ENCODE measurements around the gene ATF4.
"Not testable (repeated sequence)": the region's sequence is repeated elsewhere in the genome, so short reads cannot be mapped to it uniquely, and the experiment has no call there.

The ATF4 gene

GRCh38 chr22:39490135-39490798 lies 30.1 kb upstream of the ATF4 start:
- DNase-seq = peak; percentile 83

DNA sequence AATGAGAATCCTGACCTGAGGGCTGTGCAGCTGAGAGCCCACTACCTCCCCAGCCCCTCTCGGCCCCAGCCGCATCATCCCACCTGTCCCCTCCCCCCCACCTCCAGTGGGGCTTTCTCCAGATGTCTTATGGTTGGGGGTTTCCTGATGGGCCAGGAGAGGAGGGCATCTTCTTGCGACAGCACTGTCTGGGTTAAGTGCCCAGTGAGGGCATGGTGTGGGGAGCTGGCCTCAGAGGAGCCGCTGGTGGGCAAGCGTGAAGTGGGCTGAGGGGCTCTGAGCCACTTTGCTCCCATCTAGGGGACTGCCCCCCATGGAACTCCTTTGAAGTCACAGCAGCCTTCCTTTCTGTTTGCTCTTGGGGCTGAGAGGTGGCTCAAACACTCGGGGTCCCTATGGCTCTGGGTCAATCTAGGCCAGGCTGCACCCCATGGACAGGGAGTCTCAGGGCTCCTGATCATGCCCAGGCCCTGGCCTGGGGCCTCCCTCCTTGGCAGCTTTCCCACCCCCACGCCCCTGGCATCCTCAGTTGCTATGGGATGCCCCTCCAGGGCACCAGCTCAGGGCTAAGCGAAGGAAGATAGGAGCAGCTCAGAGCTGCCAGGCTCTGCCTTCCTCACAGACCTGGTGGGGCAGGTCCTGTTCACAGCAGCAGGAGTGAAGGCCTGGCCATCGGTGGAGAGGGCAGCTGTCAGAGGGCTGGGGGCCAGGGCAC lies 29.2 kb upstream of the ATF4 start:
- no peak for DNase-seq

- no peak for DNase-seq
Observed at GRCh38 chr22:39491696-39492095, 28.7 kb upstream of the ATF4 start.

- no peak for DNase-seq
Observed at GRCh38 chr22:39492186-39492585, 28.2 kb upstream of the ATF4 start.

GRCh38 chr22:39493759-39494158 lies 26.6 kb upstream of the ATF4 start:
- no peak for DNase-seq

GRCh38 chr22:39494471-39495120 lies 25.8 kb upstream of the ATF4 start:
- DNase-seq = no peak

- DNase-seq = peak; percentile 67
Observed at GRCh38 chr22:39496131-39496838, 24.1 kb upstream of the ATF4 start.

DNA sequence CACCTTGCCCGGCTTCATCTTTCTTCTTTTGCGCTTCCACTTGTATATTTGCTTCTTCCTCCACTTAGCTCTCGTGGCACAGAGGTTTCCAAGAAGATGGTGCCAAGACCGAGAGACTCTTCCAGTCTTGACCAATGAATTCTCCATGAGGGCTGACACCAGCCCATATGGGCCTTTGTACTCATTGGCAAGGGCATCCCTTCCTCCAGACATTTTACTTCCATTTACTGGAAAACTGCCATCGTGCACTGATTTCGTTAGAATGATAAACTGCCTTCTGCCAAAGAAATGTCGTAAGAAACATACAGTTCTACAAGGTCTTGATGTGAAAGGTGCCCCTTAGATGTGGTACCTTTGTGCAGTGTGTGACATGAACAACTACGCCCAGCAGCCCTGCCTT lies 22.9 kb upstream of the ATF4 start:
- DNase-seq = no peak

DNA sequence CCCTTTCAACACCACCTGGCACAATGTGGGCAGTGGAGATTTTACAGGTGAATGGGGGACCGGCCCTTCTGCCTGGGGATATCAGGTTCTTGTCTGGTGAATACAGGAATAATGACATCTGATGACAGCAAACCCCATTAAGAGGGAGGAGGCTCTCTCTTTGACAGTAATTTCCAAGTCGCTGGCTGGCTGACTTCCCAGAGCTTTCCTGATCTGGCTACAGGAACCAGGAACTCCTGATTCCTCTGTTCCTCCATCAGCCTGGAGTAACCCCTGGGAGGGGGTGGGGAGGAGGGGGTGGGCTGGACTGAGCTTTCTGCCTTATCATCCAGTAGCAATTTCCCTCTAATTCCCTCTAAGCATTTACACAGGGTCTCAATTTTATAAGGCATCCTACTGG lies 22.0 kb upstream of the ATF4 start:
- DNase-seq = no peak

DNA sequence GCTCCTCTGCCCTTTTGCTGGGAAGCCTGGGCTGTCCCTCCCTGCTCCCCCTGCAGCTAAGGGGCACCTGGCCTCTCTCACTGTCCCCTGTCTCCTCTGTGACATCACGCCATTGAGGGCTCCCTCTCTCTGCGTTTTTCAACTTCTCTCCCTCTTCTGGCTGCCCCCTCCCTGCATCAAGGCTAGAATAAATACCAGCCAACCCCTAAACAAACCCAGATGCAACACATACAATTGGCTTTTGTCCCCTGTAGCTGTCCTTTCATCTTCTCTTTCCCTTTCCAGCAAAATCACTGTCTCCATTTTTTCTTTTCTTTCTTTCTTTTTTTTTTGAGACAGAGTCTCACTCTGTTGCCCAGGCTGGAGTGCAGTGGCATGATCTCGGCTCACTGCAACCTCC lies 21.6 kb upstream of the ATF4 start:
- no peak for DNase-seq

DNA sequence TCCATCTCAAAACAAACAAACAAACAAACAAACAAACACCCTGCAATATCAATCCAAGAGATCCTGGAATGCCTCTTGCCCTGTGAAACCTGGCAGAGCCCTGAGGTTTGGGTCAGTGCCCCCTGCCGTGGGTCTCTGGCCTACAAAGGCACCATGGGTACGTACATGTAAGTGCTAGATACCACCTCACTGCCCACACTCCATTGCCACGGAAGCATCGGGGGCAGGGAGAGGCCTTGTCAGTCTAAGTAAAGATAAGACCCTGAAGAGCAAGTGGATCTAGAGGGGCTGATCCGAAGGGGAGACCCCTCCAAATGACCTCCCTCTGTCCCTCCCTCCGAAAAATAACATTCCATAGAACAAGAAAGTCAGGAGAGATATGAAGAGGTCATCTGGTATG lies 20.3 kb upstream of the ATF4 start:
- DNase-seq = no peak

GRCh38 chr22:39501644-39502108 lies 18.7 kb upstream of the ATF4 start:
- DNase-seq = no peak

DNA sequence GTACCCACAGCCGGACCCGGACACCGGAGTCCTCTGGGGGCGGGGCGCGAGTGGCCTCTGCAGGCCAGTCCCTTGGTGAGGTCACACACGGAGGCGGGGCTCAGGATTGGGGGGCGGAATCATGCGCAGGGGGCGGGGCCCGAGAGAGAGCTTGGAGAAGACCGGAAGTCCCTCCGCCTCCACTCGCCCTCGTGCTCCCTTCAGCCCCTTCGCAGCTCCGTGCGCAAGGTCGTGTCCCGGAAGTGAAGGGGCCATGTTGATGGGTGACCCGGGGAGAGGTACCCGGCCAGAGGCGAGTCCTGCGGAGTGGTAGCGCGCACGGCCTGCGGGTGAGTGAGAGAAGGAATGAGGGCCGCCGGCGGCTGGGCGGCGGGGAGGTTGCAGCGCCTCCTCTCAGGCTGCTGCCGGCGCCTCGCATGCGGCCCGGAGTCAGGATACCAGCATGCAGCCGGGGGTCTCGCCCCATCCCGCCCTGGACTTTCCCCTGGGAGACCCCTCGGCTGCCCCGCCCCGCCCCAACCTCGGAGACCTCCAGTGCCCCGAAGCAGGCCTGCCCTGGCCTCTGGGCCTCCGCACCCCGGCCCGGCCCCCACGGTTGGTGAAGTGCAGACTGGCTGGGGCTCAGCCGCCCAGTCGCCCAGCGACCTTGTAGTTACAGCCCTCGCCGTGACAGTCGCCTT lies 18.1 kb upstream of the ATF4 start, which contains the start of gene MIEF1:
TSS of gene MIEF1 (plus strand) at position 182 of the 680 bp plus-strand sequence. CDS start 9,005 bp downstream, outside the sequence.
- peak; percentile 92 for DNase-seq

DNA sequence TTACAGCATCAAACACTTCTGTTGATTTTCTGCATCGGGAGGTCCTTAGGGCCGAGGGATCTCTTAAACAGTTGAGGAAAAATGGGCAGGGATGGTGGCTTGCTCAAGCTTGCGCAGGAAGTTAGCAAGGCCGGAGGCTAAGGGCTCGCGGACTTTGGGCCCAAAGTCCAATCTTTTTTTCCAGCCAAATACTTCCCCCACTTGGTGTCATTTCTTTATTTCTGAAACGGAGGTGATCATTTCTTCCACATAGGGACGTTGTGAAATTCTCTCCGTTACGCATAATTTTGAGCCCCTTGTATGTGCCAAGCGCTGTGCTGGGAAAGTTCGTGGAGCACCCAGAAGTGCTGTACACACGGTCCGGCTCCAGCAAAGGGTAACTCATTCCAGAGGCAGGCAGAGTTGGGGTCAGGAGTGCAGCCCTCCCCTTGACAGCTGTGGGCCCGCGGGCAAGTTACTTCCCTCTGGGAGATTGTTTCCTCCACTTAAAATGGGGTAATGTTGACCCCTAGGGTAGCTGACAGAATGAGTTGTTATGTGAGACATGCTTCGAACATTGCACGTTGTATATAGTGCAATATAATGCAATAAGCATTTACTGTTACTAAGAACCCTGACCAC lies 17.5 kb upstream of the ATF4 start:
- DNase-seq = no peak

DNA sequence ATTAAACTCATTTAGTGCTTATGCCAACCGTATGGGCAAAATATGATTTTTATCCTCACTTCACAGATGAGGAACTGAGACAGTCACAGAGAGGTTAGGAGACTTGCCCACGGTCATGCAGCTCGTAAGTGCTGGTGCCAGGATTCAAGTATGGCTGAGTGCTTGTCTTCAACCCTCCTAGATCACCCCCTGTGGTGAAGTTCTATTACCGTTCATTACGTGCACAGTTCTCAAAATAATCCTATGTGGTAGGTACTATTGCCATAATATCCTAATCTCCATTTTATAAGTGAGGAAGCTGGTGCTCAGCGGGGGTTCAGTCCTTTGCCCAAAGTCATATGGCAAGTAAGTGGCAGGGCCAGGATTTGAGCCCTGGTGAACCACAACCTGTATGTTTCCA lies 16.7 kb upstream of the ATF4 start:
- DNase-seq = no peak

DNA sequence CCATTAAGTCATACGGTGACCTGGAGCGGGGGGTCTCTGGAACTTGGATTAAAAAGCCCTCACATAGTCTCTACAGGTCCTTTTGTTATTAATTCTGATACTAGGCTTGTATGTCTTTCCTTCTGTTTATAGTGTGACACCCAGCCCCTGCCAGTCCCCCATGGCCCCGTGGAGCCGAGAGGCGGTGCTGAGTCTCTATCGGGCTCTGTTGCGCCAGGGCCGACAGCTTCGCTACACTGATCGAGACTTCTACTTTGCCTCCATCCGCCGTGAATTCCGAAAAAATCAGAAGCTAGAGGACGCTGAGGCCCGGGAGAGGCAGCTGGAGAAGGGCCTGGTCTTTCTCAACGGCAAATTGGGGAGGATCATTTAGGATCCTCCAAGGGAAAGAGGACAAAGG lies 16.3 kb upstream of the ATF4 start:
- no peak for DNase-seq

DNA sequence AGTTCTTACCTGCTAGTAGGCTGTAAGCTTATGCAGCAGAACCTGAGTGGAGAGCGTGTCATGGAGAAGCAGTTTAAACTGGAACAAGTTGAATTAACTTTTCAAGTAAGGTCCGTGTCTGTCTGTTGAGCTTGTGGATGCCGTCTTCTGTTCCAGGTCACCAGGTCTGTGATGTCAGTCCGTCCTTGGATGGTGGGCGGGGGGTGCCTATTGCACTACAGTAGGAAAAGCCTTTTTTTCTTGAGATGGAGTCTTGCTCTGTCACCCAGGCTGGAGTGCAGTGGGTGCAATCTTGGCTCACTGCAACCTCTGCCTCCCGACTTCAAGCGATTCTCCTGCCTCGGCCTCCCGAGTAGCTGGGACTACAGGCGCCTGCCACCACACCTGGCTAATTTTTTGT lies 13.3 kb upstream of the ATF4 start:
- not testable (repeated sequence) for DNase-seq

DNA sequence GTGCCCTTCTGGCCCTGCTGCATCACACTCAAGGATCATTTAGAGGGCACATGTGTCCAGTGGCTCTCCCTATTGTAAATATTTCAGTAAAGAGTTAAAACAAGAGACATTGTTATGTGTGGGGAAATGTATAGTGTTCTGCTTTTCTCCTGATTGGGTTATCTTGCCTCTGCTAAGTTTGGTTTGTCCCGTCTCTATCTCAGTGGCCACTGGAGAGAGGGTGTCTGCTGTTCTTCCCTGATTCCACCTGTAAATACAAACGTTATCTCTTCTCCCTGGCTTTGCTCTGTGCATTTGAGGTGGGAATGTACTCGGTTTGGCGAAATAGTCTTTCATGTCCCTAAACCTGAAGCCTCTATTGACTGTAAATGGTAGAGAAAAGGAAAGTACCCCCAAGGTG lies 12.0 kb upstream of the ATF4 start:
- DNase-seq = no peak

- no peak for DNase-seq
Observed at GRCh38 chr22:39510529-39511149, 9.7 kb upstream of the ATF4 start.

- no peak for DNase-seq
Observed at GRCh38 chr22:39511226-39511625, 9.1 kb upstream of the ATF4 start.

DNA sequence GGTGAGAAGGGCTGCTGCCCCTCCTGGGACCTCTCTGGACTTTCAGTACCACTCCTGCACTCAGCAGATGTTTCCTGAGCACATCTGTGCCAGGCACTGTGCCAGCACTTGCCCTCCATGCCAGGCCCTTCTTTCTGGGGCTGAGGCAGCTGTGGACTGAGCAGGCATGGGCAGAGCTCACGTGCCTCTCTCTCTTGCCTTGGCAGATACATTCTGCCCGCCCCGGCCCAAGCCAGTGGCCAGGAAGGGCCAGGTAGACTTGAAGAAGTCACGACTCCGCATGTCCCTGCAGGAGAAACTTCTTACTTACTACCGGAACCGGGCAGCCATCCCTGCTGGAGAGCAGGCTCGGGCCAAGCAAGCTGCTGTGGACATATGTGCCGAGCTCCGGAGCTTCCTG lies 8.3 kb upstream of the ATF4 start:
- no peak for DNase-seq

GRCh38 chr22:39513791-39514190 lies 6.6 kb upstream of the ATF4 start:
- no peak for DNase-seq

Measured in activated naive CD4-positive, alpha-beta T cell treated with Interleukin-2 at 50 U/mL for 16 hours (primary cell).